Ramos (cell line): Measurements from ENCODE around the gene ZMIZ1.

ENCODE experiments used
- in situ Hi-C: fragments of 300-500 bp; cut with MboI; formaldehyde crosslinking; loops from one replicate; pipeline ENCODE4 v1.14.3; 2022; ENCODE audit warnings: low sequenced_read_pairs; ENCODE audit not compliant: unreplicated experiment

The ZMIZ1 gene

GRCh38 chr10:79209340-79209739, 140.6 kb downstream of the ZMIZ1 start:
- in situ Hi-C loops: no loop called here

GRCh38 chr10:79209831-79210230, 141.1 kb downstream of the ZMIZ1 start:
- in situ Hi-C loops: no loop called here

DNA sequence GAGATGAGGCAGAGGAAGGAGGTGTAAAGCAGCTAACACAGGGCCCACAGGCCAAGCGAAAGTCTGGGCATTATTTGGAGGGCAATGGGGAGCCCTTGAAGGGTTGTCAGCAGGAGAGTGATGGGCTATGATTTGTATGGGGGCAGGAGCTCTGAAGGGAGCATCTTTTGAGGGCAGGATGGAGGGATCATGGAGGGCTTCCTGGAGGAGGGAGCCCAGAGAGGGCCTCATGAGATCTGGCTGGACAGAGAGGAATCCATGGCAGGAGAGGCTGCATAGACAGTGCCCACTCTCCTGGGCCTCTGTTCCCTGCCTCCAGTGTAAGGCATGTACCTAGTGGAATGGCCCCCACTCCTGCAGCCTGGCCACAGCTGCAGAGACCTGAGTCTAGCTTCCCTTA, 141.9 kb downstream of the ZMIZ1 start:
- in situ Hi-C loops: no loop called here

DNA sequence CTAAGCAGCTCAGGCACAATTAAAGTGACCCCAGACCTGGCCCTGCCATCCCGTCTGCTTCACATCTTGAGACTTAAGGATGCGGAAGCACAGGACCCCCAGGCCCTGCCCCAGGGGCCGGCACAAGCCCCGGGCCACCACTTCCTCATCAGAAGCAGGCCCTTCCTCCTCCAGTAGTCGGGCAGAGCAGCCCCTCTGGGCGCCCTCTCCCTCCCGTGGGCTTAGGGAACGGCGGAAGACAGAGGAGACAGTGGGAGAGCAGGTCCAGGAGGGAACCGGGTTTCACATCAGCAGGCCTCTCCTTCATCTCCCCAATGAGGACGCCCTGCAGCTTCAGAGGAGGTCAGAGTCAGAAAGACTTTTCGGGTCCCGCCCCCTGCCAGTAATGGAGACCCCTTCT, 142.8 kb downstream of the ZMIZ1 start:
- in situ Hi-C loops: no loop called here

DNA sequence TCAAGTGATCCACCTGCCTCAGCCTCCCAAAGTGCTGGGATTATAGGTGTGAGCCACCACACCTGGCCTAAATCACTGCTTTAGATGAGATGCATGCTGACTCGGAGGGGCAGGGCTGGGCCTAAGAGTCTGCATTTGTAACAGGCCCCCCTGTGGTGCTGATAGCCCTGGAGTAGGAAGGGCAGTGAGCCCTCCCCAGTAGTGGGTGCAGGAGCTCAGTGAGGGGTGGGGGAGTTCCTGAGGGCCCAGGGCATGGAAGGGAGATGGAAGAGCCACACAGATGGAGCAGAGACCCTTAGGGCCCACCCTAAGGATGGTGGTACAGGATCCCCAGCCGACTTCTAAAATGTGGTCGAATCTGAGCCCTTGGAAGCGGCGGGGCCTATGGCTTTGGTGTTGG, 146.8 kb downstream of the ZMIZ1 start:
- in situ Hi-C loops: no loop called here

- in situ Hi-C loops: no loop called here
Observed at GRCh38 chr10:79219322-79219957, 150.7 kb downstream of the ZMIZ1 start.

- in situ Hi-C loops: no loop called here
Observed at GRCh38 chr10:79220307-79220706, 151.5 kb downstream of the ZMIZ1 start.

GRCh38 chr10:79221110-79222051, 152.6 kb downstream of the ZMIZ1 start:
- in situ Hi-C loops: no loop called here

DNA sequence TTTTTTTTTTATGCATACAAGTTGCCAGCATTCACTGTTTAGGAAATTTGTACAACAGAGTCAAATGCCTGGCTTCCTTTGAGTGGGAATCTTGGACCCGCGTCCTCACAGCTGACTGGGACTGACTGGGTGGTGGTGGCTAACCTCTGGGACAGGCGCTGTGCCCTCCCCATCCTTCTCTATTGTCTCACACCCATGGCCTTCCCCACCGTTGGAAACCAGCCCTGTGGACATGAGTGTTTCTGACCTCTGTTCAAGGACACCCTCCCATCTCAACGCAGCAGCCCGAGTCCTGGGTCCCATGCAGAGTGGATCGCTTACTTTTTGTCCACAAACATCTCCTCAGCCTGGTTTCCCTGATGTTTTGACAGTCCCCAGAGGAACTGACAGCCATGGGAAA, 153.4 kb downstream of the ZMIZ1 start:
- in situ Hi-C loops: no loop called here

DNA sequence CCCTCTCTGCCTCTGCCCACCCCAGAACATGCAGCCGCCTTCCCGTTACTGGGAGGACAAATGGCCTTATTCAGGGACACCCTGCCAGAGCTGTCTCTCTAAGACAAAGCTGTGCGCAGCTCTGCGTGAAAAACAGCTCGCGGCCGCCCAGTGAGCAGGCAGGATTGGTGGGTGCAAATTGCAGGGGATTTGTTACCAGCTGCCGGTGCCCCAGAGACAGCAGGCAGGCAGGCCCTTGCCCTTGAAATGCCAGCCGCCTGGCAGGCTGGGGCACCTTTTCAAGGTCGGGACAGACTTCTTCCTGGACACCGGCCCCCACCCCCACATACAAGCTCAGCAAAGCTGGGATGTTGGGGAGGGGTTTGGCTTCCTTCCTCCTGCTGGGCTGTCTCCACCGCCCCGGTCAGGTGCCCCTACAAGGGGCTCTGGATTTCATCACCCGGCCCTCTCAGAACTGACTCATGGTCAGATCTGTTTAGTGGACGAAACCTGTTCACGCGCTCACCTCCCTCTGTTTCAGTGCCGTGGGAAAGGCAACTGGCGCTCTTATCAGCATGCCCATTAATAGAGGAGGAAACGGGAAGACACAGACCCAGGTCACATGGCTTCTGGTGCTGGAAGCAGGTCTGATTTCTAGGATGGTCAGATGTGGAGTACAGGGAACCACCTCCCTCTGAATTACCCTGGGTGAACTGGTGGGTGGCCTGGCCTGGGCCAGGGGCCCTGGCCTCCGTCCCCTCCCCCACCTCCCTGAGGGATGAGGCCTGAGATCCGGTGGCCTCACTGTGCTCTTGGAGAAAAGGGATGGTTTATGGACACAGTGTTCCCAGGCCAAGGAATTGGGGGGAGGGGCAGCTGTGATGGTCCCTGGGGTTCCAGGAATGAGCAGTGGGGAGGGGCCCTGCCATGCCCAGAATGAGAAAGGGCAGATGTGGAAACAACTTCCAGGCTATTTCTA, 154.6 kb downstream of the ZMIZ1 start:
- in situ Hi-C loops: no loop called here

GRCh38 chr10:79224263-79224949, 155.6 kb downstream of the ZMIZ1 start:
- in situ Hi-C loops: no loop called here

- in situ Hi-C loops: no loop called here
Observed at GRCh38 chr10:79224992-79225391, 156.2 kb downstream of the ZMIZ1 start.

DNA sequence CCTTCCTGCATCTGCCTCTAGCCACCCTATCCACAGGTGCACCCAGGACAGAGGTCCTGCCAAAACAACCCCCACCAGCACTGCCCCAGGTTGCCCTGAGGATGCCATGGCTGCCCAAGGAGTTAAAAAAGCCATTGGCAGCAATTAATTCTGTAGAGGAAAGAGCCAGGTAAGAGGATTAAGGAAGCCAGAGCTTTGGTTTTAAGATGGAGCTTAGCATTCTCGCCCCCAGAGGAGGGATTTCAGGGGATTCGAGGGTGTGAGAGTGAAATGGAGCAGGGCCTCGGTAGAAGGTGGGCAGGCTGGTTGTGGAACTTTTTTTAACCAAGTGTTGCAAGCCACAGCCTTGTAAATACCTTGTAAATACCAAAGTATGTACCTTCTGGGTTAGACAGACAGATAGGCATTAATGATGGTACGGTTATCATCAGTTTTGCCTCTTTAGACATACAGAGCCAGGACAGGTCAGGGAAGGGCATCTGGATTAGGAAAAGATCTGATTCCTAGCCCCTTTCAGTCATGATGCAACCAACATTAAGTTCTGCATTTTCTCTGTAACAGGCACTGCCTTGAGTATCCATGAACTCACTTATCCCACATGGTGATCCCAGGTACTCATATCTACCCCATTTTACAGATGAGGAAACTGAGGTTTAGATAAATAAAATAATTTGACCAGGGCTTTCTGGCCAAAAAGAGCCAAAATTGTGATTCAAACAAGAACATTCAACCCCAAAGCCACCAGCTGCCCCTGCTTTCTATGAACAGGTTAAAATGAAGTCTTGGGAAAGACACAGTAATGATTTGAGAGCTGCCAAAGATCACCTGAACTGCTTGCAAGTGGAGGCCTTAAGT, 157.9 kb downstream of the ZMIZ1 start:
- in situ Hi-C loops: no loop called here

DNA sequence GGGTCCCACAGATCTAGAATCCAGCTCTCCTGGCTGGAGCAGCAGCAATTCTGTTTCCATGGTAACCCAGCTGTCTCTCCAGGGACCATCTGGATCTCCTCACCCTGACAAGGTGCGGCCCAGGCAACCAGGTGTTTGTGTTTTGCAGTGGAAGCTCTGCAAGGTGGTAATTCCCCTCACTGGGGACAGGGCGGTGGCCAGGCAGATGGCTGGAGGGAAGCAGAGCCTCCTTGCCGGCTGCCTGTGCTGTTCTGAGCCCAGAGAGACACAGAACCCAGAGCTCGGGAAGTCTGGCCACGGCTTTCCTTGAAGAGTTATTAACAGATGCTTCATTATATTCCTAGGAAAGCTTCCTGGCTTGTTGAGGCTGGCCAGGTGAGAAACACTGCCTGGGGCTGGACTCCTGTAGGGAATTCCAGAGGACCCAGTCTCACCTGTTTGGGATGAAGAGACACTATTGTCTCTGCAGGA, 160.3 kb downstream of the ZMIZ1 start:
- in situ Hi-C loops: no loop called here

DNA sequence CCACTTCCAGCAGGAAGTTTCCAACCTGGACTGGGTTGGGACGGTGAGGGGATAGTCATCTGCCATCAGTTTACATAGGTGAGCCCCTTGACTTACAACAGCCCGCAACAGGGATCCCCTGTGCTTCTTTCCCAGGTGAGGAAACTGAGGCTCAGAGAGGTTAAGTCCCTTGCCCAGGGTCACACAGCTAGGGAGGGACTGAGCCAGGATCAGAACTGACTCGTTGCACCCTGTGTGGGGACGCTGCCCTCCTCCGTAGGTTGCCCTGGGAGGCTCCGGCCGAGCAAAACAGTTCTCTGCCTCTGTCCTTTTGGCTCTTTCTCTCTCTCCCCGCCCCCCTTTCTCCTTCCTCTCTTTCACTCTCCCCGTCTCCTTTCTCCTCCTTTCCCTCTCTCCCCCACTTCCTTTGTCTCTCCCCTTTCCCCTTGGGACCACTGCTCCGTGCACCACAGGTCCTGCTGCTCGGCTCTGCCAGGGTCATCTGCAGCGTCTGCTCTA, 161.1 kb downstream of the ZMIZ1 start:
- in situ Hi-C loops: no loop called here

GRCh38 chr10:79230328-79230830, 161.6 kb downstream of the ZMIZ1 start:
- in situ Hi-C loops: no loop called here

GRCh38 chr10:79230850-79231249, 162.1 kb downstream of the ZMIZ1 start:
- in situ Hi-C loops: no loop called here

- in situ Hi-C loops: no loop called here
Observed at GRCh38 chr10:79231908-79232307, 163.1 kb downstream of the ZMIZ1 start.

DNA sequence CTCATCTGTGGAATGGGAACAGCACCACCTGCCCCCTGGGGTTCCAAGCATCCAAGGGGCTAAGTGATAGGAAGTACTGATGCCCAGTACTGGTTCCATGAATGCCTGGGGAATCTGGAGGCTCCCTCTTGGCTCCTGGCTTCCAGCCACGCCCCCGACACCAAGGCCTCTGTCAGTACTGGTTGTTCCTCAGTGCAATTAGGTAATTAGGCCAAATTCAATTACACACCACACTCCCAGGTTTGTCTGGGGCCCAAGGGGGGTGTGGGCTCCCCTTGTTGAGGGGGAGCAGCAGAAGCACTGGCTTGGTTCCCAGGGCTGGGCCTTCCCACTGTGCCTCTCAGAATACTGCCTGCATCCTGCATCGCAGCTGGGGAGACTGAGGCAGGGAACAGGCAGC, 164.1 kb downstream of the ZMIZ1 start:
- in situ Hi-C loops: no loop called here
